ENCODE data around the gene CASKIN1.

Gene CASKIN1

DNA sequence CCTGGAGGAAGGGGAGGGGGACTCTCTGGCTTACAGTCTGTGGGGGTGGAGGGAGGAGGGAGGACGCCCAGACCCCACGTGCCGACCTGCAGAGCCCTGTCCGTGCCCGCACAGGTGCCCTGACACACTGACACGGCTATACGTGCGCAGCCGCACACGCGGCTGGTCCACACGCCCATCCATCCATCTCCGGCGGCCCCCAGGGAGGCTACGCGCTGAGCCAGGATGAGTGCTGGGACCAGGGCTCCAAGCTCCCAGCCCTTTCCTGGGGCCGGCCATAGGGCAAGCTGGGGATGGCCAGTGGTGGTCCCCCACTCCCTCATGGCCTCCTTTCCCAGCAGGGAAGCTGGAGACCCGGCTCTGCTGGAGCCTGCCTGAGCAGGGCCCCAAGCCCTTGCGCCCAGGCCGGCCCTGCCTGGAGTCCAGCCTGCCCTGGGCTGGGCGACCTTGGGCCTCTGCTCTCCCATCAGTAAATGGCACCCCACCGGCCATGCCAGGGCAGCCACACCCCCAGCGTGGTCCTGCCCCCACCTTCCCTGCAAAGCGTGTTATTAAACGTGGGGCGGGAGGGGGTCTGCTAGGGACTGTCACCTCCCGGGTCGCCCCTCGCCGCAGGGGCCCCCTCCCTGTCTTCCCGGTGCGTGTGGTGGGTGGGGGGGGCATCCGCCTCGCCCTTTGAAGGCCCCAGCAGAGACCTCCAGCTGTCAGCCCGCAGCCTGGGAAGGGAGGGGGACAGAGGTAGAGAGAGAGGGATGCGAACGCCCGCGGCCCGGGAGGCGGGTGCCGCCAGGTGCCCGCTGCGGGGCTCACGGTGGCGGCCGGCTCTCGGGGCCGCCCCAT is 863 bp downstream of the CASKIN1 start:
- H3K9me3 Mint-ChIP-seq = no peaks in the 10 kb centered on the region
- no peaks in the 10 kb centered on the region for H3K36me3 Mint-ChIP-seq (ENCODE audit: low read depth)
- ATAC-seq (no peak), DNase-seq (no peak)
- H3K27me3 Mint-ChIP-seq = peaks cover 35% of the 10 kb centered on the region
- peaks cover 6% of the 10 kb centered on the region for H3K4me1 Mint-ChIP-seq
- no peak overlapping the region for H3K27ac Mint-ChIP-seq
- peak overlapping the region; percentile 4 for H3K4me3 Mint-ChIP-seq

GRCh38 chr16:2194852-2195321 is 1.5 kb downstream of the CASKIN1 start:
- Mint-ChIP-seq H3K9me3 (no peaks in the 10 kb centered on the region), H3K27me3 (peaks cover 32% of the 10 kb centered on the region), H3K4me3 (peak overlapping the region; percentile 4), H3K4me1 (peaks cover 6% of the 10 kb centered on the region), H3K36me3 (ENCODE audit: low read depth) (no peaks in the 10 kb centered on the region), H3K27ac (no peak overlapping the region)
- DNase-seq = peak; percentile 39
- ATAC-seq = peak; percentile 73

GRCh38 chr16:2194166-2194834 is 2.1 kb downstream of the CASKIN1 start:
- H3K36me3 Mint-ChIP-seq (ENCODE audit: low read depth) = no peaks in the 10 kb centered on the region
- ATAC-seq = no peak
- H3K9me3 Mint-ChIP-seq = no peaks in the 10 kb centered on the region
- peaks cover 32% of the 10 kb centered on the region for H3K27me3 Mint-ChIP-seq
- H3K27ac Mint-ChIP-seq = no peak overlapping the region
- H3K4me1 Mint-ChIP-seq = peaks cover 6% of the 10 kb centered on the region
- DNase-seq = no peak
- H3K4me3 Mint-ChIP-seq = no peak overlapping the region

DNA sequence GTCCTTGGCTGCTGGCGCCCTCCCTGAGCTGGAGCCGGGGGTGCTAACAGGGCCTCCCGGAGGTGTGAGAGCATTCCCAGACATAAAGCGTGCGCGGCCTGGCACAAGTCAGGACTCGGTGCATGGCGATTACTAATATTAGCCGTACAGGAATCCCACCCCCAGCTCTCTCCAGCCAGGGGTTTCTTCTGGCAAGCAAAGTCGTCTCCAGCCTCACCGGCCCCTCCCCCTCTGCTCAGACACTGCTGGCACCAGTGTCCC is 5.0 kb downstream of the CASKIN1 start:
- no peaks in the 10 kb centered on the region for H3K9me3 Mint-ChIP-seq
- H3K4me3 Mint-ChIP-seq = no peak overlapping the region
- H3K36me3 Mint-ChIP-seq (ENCODE audit: low read depth) = no peaks in the 10 kb centered on the region
- H3K4me1 Mint-ChIP-seq = peaks cover 4% of the 10 kb centered on the region
- no peak for DNase-seq
- no peak overlapping the region for H3K27ac Mint-ChIP-seq
- peaks cover 10% of the 10 kb centered on the region for H3K27me3 Mint-ChIP-seq
- ATAC-seq = no peak

DNA sequence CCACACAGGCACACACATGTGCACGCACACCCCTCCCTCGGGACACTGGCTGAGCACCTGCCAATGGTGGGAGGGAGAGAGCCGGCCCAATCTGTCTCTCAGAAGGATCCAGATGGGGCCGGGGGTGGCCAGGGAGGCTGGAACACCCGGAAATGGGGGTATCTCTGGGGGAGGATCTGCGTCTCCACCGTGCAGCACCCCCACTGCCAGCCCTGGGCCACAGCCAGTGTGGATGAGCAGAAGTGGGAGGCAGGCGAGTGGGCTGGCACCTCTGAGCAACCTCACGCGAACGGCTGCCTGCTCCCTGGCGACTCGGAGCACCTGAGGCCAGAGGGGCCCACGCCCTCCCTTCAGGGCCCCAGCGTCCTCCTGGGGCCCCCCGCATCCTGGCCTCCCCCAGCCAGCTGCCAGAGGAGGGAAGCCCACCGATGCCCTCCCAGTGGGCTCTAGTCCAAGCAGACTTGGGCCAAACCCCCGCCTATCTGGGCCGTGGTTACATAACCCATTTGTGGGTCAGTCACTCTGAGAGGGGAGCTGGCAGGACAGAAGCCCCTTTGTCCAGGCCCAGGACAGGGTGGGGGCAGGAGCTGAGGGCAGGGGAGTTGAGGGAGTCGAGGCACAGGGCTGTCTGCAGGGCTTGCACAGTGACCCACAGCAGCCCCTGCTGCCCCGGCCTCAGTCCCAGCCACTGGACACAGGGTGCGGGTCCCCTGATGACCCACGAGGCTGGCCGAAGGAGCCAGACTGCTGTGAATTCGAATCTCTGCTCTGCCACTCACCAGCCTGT is 5.6 kb downstream of the CASKIN1 start:
- Mint-ChIP-seq H3K36me3 (ENCODE audit: low read depth) (no peaks in the 10 kb centered on the region), H3K27me3 (peaks cover 10% of the 10 kb centered on the region), H3K4me1 (peaks cover 4% of the 10 kb centered on the region), H3K4me3 (no peak overlapping the region), H3K27ac (no peak overlapping the region), H3K9me3 (no peaks in the 10 kb centered on the region)
- no peak for DNase-seq
- ATAC-seq = no peak

DNA sequence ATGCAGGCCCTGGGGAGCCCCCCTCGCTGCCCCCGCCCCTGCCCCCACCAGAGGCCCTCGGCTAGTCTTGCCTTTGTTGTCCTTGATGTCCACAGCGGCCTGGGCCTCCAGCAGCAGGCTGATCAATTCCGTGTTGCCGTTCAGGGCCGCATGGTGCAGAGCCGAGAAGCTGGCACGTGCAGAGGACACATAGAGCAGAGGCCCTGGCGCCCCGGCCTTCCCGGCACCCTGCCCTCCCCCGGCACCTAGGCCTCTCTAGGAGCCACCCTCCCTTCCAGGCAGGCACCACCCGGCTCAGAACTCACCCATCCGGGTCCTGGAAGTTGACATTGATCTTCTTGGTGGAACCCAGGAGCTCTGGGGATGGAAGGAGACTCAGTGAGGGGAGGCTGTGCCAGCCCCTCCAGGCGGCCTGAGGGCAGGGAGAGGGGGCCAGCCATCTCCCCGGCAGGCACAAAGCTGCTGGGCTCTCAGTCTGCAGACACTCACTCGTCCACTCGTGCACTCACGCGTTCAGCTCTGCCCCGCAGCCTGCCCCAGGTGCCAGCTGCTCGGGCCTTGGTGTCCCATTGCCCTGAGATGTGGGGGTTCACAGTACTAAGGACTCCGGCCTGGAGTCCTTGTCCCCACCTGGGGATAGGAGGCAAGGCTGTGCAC is 6.3 kb downstream of the CASKIN1 start:
- H3K4me1 Mint-ChIP-seq = peaks cover 4% of the 10 kb centered on the region
- no peak overlapping the region for H3K4me3 Mint-ChIP-seq
- H3K9me3 Mint-ChIP-seq = no peaks in the 10 kb centered on the region
- no peak for ATAC-seq
- DNase-seq = no peak
- H3K27me3 Mint-ChIP-seq = peaks cover 9% of the 10 kb centered on the region
- no peaks in the 10 kb centered on the region for H3K36me3 Mint-ChIP-seq (ENCODE audit: low read depth)
- H3K27ac Mint-ChIP-seq = no peak overlapping the region

- peaks cover 2% of the 10 kb centered on the region for H3K27me3 Mint-ChIP-seq
- no peak for DNase-seq
- no peak overlapping the region for H3K4me3 Mint-ChIP-seq
- H3K27ac Mint-ChIP-seq = no peak overlapping the region
- H3K9me3 Mint-ChIP-seq = no peaks in the 10 kb centered on the region
- no peaks in the 10 kb centered on the region for H3K4me1 Mint-ChIP-seq
- H3K36me3 Mint-ChIP-seq (ENCODE audit: low read depth) = no peaks in the 10 kb centered on the region
- ATAC-seq = no peak
These were observed 7.0 kb downstream of the CASKIN1 start for GRCh38 chr16:2189252-2189893.

DNA sequence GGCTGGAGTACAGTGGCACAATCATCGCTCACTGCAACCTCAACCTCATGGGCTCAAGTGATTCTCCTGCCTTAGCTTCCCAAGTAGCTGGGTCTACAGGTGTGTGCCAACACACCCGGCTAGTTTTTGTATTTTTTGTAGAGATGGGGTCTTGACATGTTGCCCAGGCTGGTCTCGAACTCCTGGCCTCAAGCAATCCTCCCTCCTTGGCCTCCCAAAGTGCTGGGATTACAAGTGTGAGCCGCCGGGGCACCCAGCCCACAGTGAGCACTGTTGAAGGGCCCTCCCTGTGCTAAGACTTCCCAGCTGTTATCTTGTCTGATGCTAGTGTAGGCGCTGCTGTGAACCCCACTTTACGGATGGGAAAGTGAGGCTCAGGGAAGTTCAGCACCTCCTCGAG is 8.0 kb downstream of the CASKIN1 start:
- H3K36me3 Mint-ChIP-seq (ENCODE audit: low read depth) = no peaks in the 10 kb centered on the region
- H3K27me3 Mint-ChIP-seq = no peaks in the 10 kb centered on the region
- no peak overlapping the region for H3K27ac Mint-ChIP-seq
- no peaks in the 10 kb centered on the region for H3K4me1 Mint-ChIP-seq
- DNase-seq (no peak), ATAC-seq (no peak)
- no peaks in the 10 kb centered on the region for H3K9me3 Mint-ChIP-seq
- no peak overlapping the region for H3K4me3 Mint-ChIP-seq

GRCh38 chr16:2187212-2187611 is 9.2 kb downstream of the CASKIN1 start:
- no peaks in the 10 kb centered on the region for H3K27me3 Mint-ChIP-seq
- H3K27ac Mint-ChIP-seq = no peak overlapping the region
- H3K4me3 Mint-ChIP-seq = no peak overlapping the region
- DNase-seq = no peak
- H3K36me3 Mint-ChIP-seq (ENCODE audit: low read depth) = no peaks in the 10 kb centered on the region
- ATAC-seq = no peak
- no peaks in the 10 kb centered on the region for H3K4me1 Mint-ChIP-seq
- no peaks in the 10 kb centered on the region for H3K9me3 Mint-ChIP-seq

- no peak for DNase-seq
- no peaks in the 10 kb centered on the region for H3K9me3 Mint-ChIP-seq
These were observed 9.9 kb downstream of the CASKIN1 start for GRCh38 chr16:2186505-2186904.

GRCh38 chr16:2186064-2186463 is 10.3 kb downstream of the CASKIN1 start:
- H3K4me3 Mint-ChIP-seq = no peak overlapping the region
- H3K27ac Mint-ChIP-seq = no peak overlapping the region
- no peaks in the 10 kb centered on the region for H3K27me3 Mint-ChIP-seq
- H3K4me1 Mint-ChIP-seq = no peaks in the 10 kb centered on the region
- H3K36me3 Mint-ChIP-seq (ENCODE audit: low read depth) = no peaks in the 10 kb centered on the region
- no peak for DNase-seq
- ATAC-seq = no peak
- no peaks in the 10 kb centered on the region for H3K9me3 Mint-ChIP-seq

More at GRCh38 chr16:2186505-2186904, 9.9 kb downstream of the CASKIN1 start:
- H3K4me3 Mint-ChIP-seq = no peak overlapping the region
- ATAC-seq = no peak
- H3K27me3 Mint-ChIP-seq = no peaks in the 10 kb centered on the region
- H3K36me3 Mint-ChIP-seq (ENCODE audit: low read depth) = no peaks in the 10 kb centered on the region
- no peaks in the 10 kb centered on the region for H3K4me1 Mint-ChIP-seq
- H3K27ac Mint-ChIP-seq = no peak overlapping the region

DNA sequence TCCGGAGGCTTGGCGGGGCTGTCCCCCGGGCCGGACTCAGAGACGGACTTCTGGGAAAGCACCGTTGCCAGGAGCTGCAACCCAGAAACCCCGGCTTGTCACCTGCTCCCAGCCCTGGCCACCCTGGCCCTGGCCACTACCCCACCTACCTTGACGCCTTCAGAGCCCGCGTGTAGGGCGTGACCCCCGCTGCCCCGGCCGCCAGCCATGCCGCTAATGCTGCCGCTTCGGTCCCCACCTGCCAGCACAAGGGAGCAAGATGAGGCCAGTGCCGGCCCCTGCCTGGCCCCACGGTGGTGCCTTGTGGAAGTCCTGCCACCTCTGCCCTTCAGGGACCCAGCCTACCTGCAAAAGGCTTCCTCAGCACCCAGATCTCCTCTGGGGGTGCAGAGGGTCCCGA is 11.4 kb downstream of the CASKIN1 start:
- Mint-ChIP-seq H3K27ac (no peak overlapping the region), H3K9me3 (no peaks in the 10 kb centered on the region), H3K4me1 (no peaks in the 10 kb centered on the region), H3K36me3 (ENCODE audit: low read depth) (no peaks in the 10 kb centered on the region), H3K4me3 (no peak overlapping the region), H3K27me3 (no peaks in the 10 kb centered on the region)
- DNase-seq (no peak), ATAC-seq (no peak)

- ATAC-seq (no peak), DNase-seq (no peak)
- Mint-ChIP-seq H3K4me3 (no peak overlapping the region), H3K9me3 (no peaks in the 10 kb centered on the region), H3K36me3 (ENCODE audit: low read depth) (no peaks in the 10 kb centered on the region), H3K27ac (no peak overlapping the region), H3K27me3 (no peaks in the 10 kb centered on the region), H3K4me1 (no peaks in the 10 kb centered on the region)
These were observed 12.1 kb downstream of the CASKIN1 start for GRCh38 chr16:2184346-2184745.

- H3K4me3 Mint-ChIP-seq = no peak overlapping the region
- H3K9me3 Mint-ChIP-seq = no peaks in the 10 kb centered on the region
- no peaks in the 10 kb centered on the region for H3K36me3 Mint-ChIP-seq (ENCODE audit: low read depth)
- no peaks in the 10 kb centered on the region for H3K27me3 Mint-ChIP-seq
- no peak overlapping the region for H3K27ac Mint-ChIP-seq
- no peak for DNase-seq
- no peak for ATAC-seq
- no peaks in the 10 kb centered on the region for H3K4me1 Mint-ChIP-seq
These were observed 12.7 kb downstream of the CASKIN1 start for GRCh38 chr16:2183671-2184070.
